Measurements from ENCODE around the gene GLRA1. TPM values are rescaled to one million over a fixed set of nuclear protein-coding genes. Genes with fewer than 3 reads are reported as not detected.
A peak's percentile ranks its signal among the peaks of the same experiment; 100 is the strongest.
"Not testable (repeated sequence)": the region's sequence is repeated elsewhere in the genome, so short reads cannot be mapped to it uniquely, and the experiment has no call there.

Gene GLRA1
- total and polyA plus RNA-seq, 2 experiments from 2014 or later = not detected

GRCh38 chr5:151897020-151897552, 27.6 kb downstream of the GLRA1 start:
- no peak for DNase-seq (ENCODE audit: low read depth in 1 of 2, low spot score in 1 of 2)
- Histone ChIP-seq H3K27me3 (peaks cover 7% of the 10 kb centered on the region), H3K4me1 (ENCODE audit: low read depth) (no peaks in the 10 kb centered on the region), H3K27ac (no peak overlapping the region), H3K4me3 (no peak overlapping the region), H3K9me3 (ENCODE audit: low read depth) (no peaks in the 10 kb centered on the region), H3K36me3 (no peaks in the 10 kb centered on the region)
- TF ChIP-seq CTCF (IDR thresholded peaks at IDR 0.05; ENCODE audit: low read depth, low read length) = no peak

GRCh38 chr5:151896031-151896691, 28.5 kb downstream of the GLRA1 start:
- Histone ChIP-seq H3K27me3 (no peaks in the 10 kb centered on the region), H3K27ac (no peak overlapping the region), H3K36me3 (no peaks in the 10 kb centered on the region), H3K9me3 (ENCODE audit: low read depth) (no peaks in the 10 kb centered on the region), H3K4me1 (ENCODE audit: low read depth) (no peaks in the 10 kb centered on the region), H3K4me3 (no peak overlapping the region)
- peak in 1 of 2 donors; percentile 84 for DNase-seq (ENCODE audit: low read depth in 1 of 2, low spot score in 1 of 2)
- TF ChIP-seq CTCF (IDR thresholded peaks at IDR 0.05; ENCODE audit: low read depth, low read length) = no peak

GRCh38 chr5:151895660-151896030, 29.0 kb downstream of the GLRA1 start:
- Histone ChIP-seq H3K9me3 (ENCODE audit: low read depth) (no peaks in the 10 kb centered on the region), H3K4me3 (no peak overlapping the region), H3K36me3 (no peaks in the 10 kb centered on the region), H3K4me1 (ENCODE audit: low read depth) (peaks cover 3% of the 10 kb centered on the region), H3K27me3 (no peaks in the 10 kb centered on the region), H3K27ac (no peak overlapping the region)
- peak in 1 of 2 donors; percentile 29 for DNase-seq (ENCODE audit: low read depth in 1 of 2, low spot score in 1 of 2)
- TF ChIP-seq CTCF (IDR thresholded peaks at IDR 0.05; ENCODE audit: low read depth, low read length) = no peak

- not testable (repeated sequence) for H3K36me3 ChIP-seq; H3K4me3 ChIP-seq; H3K27me3 ChIP-seq; DNase-seq (ENCODE audit: low read depth in 1 of 2, low spot score in 1 of 2); H3K27ac ChIP-seq; H3K9me3 ChIP-seq (ENCODE audit: low read depth)
- H3K4me1 ChIP-seq (ENCODE audit: low read depth) = peaks cover 15% of the 10 kb centered on the region
These were observed 31.2 kb downstream of the GLRA1 start for GRCh38 chr5:151893485-151893884.

- Histone ChIP-seq H3K4me3 (no peak overlapping the region), H3K27ac (no peak overlapping the region), H3K9me3 (ENCODE audit: low read depth) (no peaks in the 10 kb centered on the region), H3K4me1 (ENCODE audit: low read depth) (peaks cover 15% of the 10 kb centered on the region), H3K36me3 (no peaks in the 10 kb centered on the region), H3K27me3 (no peaks in the 10 kb centered on the region)
- no peak for DNase-seq (ENCODE audit: low read depth in 1 of 2, low spot score in 1 of 2)
- TF ChIP-seq CTCF (IDR thresholded peaks at IDR 0.05; ENCODE audit: low read depth, low read length) = no peak
These were observed 32.3 kb downstream of the GLRA1 start for GRCh38 chr5:151892393-151892792.

GRCh38 chr5:151890299-151890698, 34.4 kb downstream of the GLRA1 start:
- Histone ChIP-seq H3K36me3 (no peaks in the 10 kb centered on the region), H3K4me1 (ENCODE audit: low read depth) (peaks cover 15% of the 10 kb centered on the region), H3K27me3 (no peaks in the 10 kb centered on the region), H3K4me3 (no peak overlapping the region), H3K27ac (no peak overlapping the region), H3K9me3 (ENCODE audit: low read depth) (no peaks in the 10 kb centered on the region)
- peak in 1 of 2 donors; percentile 17 for DNase-seq (ENCODE audit: low read depth in 1 of 2, low spot score in 1 of 2)
- no peak for TF ChIP-seq CTCF (IDR thresholded peaks at IDR 0.05; ENCODE audit: low read depth, low read length)

All from cardiac muscle cell (in vitro differentiated cells and primary cell).